SK-N-MC (cell line): ENCODE data around the gene AFF1.

Source experiments
- EZH2 ChIP-seq: fragments of 200-600 bp; sonication (generic); IDR thresholded peaks from one replicate; pipeline ENCODE4 v1.6.1; 2017; ENCODE audit warnings: antibody characterized with exemption
- POLR2AphosphoS5 ChIP-seq: IDR thresholded peaks from 2 replicates; pipeline ENCODE4 v1.6.1; 2012; ENCODE audit warnings: mild to moderate bottlenecking, low read depth, low read length, borderline replicate concordance

DNA sequence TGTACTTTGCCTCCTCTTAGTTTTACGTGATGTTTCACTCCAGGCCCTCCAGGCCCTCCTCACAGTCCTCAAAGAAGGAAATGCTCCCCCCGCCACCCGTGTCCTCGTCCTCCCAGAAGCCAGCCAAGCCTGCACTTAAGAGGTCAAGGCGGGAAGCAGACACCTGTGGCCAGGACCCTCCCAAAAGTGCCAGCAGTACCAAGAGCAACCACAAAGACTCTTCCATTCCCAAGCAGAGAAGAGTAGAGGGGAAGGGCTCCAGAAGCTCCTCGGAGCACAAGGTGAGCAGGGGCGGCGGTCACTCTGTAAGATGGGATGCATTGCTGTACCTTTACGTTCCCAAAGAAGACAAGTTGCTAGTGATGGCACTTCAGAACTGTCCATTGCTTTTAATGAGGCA is 191.2 kb downstream of the AFF1 start:
- TF ChIP-seq POLR2AphosphoS5 (no peak), EZH2 (no peak)
